C4-2B (cell line): ENCODE results near the gene ZNF488.

ENCODE experiments used
- ZFX ChIP-seq: fragments of 450-650 bp; IDR thresholded peaks from 2 replicates; pipeline ENCODE4 v1.6.1; 2017
- TF ChIP-seq, protein P1 (sequence below): fragments of 450-650 bp; conservative IDR thresholded peaks from 2 replicates; pipeline ENCODE4 v1.5.1; 2017; ENCODE audit warnings: mild to moderate bottlenecking

DNA sequence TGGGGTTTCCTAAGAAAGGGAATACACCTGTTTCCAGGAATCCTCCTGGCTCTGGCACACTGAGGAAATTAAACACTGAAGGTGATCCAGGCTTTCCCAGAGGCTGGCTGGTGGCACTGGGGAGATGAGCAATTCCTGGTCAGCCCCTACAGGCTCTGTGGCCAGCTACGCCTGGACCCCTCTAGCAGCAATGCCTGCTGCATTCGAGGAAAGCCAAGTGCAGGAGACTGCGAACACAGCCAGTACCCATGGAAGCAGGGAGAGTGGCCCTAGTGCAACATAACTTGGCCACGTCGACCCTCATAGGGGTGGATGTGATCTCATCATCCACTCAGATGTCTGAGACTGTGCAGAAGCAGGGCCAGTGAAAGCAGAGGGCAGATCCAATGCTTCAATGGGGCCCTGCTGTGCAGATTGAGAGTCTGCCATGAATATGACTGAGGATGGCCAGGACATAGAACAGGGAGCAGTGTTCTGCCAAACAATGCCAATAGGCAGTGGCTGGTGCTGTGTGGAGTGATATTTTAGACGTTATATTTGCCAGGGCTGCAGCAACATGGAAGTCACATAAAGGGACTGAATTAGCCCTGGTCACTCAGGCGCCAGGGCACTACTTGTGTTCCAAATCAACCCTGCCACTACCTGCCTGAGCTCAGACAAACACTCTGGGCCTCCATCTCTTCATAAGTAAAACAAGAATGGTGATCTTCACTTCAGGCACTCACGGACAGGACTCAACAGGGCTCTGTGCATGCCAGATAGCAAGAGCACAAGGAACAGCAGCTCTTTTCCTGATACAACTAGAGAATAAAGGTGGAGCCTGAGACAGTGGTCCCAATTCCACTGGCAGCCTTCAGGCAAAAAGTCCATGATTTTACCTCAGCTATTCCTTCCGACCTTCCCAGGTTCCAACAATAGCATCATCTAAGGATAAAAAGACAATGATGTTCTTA lies 2.4 kb downstream of the ZNF488 start:
- TF ChIP-seq, protein P1, sequence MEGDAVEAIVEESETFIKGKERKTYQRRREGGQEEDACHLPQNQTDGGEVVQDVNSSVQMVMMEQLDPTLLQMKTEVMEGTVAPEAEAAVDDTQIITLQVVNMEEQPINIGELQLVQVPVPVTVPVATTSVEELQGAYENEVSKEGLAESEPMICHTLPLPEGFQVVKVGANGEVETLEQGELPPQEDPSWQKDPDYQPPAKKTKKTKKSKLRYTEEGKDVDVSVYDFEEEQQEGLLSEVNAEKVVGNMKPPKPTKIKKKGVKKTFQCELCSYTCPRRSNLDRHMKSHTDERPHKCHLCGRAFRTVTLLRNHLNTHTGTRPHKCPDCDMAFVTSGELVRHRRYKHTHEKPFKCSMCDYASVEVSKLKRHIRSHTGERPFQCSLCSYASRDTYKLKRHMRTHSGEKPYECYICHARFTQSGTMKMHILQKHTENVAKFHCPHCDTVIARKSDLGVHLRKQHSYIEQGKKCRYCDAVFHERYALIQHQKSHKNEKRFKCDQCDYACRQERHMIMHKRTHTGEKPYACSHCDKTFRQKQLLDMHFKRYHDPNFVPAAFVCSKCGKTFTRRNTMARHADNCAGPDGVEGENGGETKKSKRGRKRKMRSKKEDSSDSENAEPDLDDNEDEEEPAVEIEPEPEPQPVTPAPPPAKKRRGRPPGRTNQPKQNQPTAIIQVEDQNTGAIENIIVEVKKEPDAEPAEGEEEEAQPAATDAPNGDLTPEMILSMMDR: no peak
- no peak for TF ChIP-seq ZFX
